HepG2 (cell line): ENCODE data around the gene ZSCAN2. TPM values are rescaled to one million over a fixed set of nuclear protein-coding genes. Genes with fewer than 3 reads are reported as not detected.

ENCODE experiments used
- ASH2L ChIP-seq: fragments of 300-600, 200-600 bp; sonication (generic); IDR thresholded peaks from 2 replicates; pipeline ENCODE4 v1.7.0; 2017; ENCODE audit warnings: low read depth, mild to moderate bottlenecking, moderate library complexity, mixed read lengths, low read length; ENCODE audit not compliant: insufficient read length
- CENPX ChIP-seq: sonication (generic); formaldehyde crosslinking; IDR thresholded peaks from 2 replicates; pipeline ENCODE4 v1.9.0; 2021; ENCODE audit warnings: mild to moderate bottlenecking, missing genetic modification reagents, moderate library complexity
- DNMT1 ChIP-seq: sonication (generic); formaldehyde crosslinking; IDR thresholded peaks from 2 replicates; pipeline ENCODE4 v1.5.1; 2020; ENCODE audit warnings: mild to moderate bottlenecking, missing genetic modification reagents
- ELF1 ChIP-seq: sonication (generic); formaldehyde crosslinking; IDR thresholded peaks from 2 replicates; pipeline ENCODE4 v1.4.0; 2020; ENCODE audit warnings: missing genetic modification reagents
- FOXJ3 ChIP-seq: sonication (generic); formaldehyde crosslinking; IDR thresholded peaks from 2 replicates; pipeline ENCODE4 v1.4.0; 2020; ENCODE audit warnings: missing genetic modification reagents, mild to moderate bottlenecking, borderline replicate concordance
- KAT7 ChIP-seq: IDR thresholded peaks from 2 replicates; pipeline ENCODE4 v1.6.1; 2018; ENCODE audit warnings: borderline replicate concordance, missing compliant biosample characterization
- SIX4 ChIP-seq: sonication (generic); formaldehyde crosslinking; IDR thresholded peaks from 2 replicates; pipeline ENCODE4 v1.4.0; 2020; ENCODE audit warnings: missing genetic modification reagents
- SKI ChIP-seq: fragments of 450-650 bp; IDR thresholded peaks from one replicate; pipeline ENCODE4 v1.6.1; 2018; ENCODE audit warnings: mild to moderate bottlenecking; ENCODE audit not compliant: partially characterized antibody
- SMAD9 ChIP-seq: sonication (generic); formaldehyde crosslinking; IDR thresholded peaks from 2 replicates; pipeline ENCODE4 v1.5.1; 2020; ENCODE audit warnings: mild to moderate bottlenecking, missing genetic modification reagents
- SP1 ChIP-seq, 2 experiments: fragments of 450-650 bp in 1 of 2; sonication (generic) in 1 of 2; formaldehyde crosslinking in 1 of 2; IDR thresholded peaks; 2 replicates each; pipeline versions ENCODE4 v1.4.0 to v1.6.1; 2016 to 2020; ENCODE audit warnings: missing genetic modification reagents in 1 of 2
- SPEN ChIP-seq: sonication (generic); formaldehyde crosslinking; IDR thresholded peaks from 2 replicates; pipeline ENCODE4 v1.5.1; 2020; ENCODE audit warnings: low read depth, mild to moderate bottlenecking, missing genetic modification reagents
- SRY ChIP-seq: sonication (generic); formaldehyde crosslinking; IDR thresholded peaks from 2 replicates; pipeline ENCODE4 v1.8.0; 2022; ENCODE audit warnings: mild to moderate bottlenecking, missing genetic modification reagents
- ZBTB3 ChIP-seq: sonication (generic); formaldehyde crosslinking; IDR thresholded peaks from 2 replicates; pipeline ENCODE4 v1.4.0; 2020; ENCODE audit warnings: low read depth, mild to moderate bottlenecking, moderate library complexity, missing genetic modification reagents, borderline replicate concordance
- ZBTB7B ChIP-seq: sonication (generic); formaldehyde crosslinking; IDR thresholded peaks from 2 replicates; pipeline ENCODE4 v1.4.0; 2020; ENCODE audit warnings: missing genetic modification reagents
- ZC3H13 ChIP-seq: sonication (generic); formaldehyde crosslinking; IDR thresholded peaks from 2 replicates; pipeline ENCODE4 v1.8.1; 2023; ENCODE audit warnings: mild to moderate bottlenecking, missing genetic modification reagents, moderate library complexity
- ZFAT ChIP-seq: sonication (generic); formaldehyde crosslinking; conservative IDR thresholded peaks from 2 replicates; pipeline ENCODE4 v1.8.1; 2023; ENCODE audit warnings: missing genetic modification reagents, inconsistent platforms
- ZFP90 ChIP-seq: sonication (generic); formaldehyde crosslinking; IDR thresholded peaks from 2 replicates; pipeline ENCODE4 v1.8.0; 2022; ENCODE audit warnings: missing genetic modification reagents, mild to moderate bottlenecking, inconsistent platforms, borderline replicate concordance
- ZFX ChIP-seq: sonication (generic); formaldehyde crosslinking; IDR thresholded peaks from 2 replicates; pipeline ENCODE4 v1.4.0; 2020; ENCODE audit warnings: mild to moderate bottlenecking, low read depth, missing genetic modification reagents, moderate library complexity
- ZNF180 ChIP-seq: sonication (generic); formaldehyde crosslinking; IDR thresholded peaks from 2 replicates; pipeline ENCODE4 v1.4.0; 2020; ENCODE audit warnings: low read depth, missing genetic modification reagents, borderline replicate concordance
- ZNF205 ChIP-seq: IDR thresholded peaks from 2 replicates; pipeline ENCODE4 v1.6.1; 2018; ENCODE audit warnings: missing biosample characterization, missing genetic modification reagents
- ZNF282 ChIP-seq: fragments of 450-650 bp; IDR thresholded peaks from 2 replicates; pipeline ENCODE4 v1.6.1; 2018; ENCODE audit not compliant: partially characterized antibody
- ZNF441 ChIP-seq: sonication (generic); formaldehyde crosslinking; IDR thresholded peaks from 2 replicates; pipeline ENCODE4 v1.7.0; 2021; ENCODE audit warnings: missing genetic modification reagents, borderline replicate concordance
- ZNF790 ChIP-seq: sonication (generic); formaldehyde crosslinking; IDR thresholded peaks from 2 replicates; pipeline ENCODE4 v1.8.0; 2022; ENCODE audit warnings: missing genetic modification reagents, mild to moderate bottlenecking, borderline replicate concordance
- ZSCAN9 ChIP-seq: IDR thresholded peaks from 2 replicates; pipeline ENCODE4 v1.6.1; 2016; ENCODE audit warnings: borderline replicate concordance
- polyA plus RNA-seq, 8 experiments: library from polyadenylated mRNA; depleted of rRNA in 3 of 8; stranded (reverse) in 7 of 8; unstranded in 1 of 8; fragments of >200 nt; fragmentation: Illumina TruSeq in 4 of 8; extraction: Trizol in 4 of 8; gene quantifications; 2 replicates each; pipeline versions ENCODE4 v1.2.1 to v1.2.3, GENCODE V29; 2011 to 2016; ENCODE audit warnings: low read depth in 4 of 8, missing spikeins in 1 of 8, mixed read lengths in 1 of 8; ENCODE audit not compliant: insufficient read depth in 1 of 8
- total RNA-seq, 5 experiments: library from RNA; depleted of rRNA; stranded (reverse); fragments of >200 nt; fragmentation: Illumina TruSeq; extraction: Trizol; gene quantifications; 2 replicates each; pipeline ENCODE4 v1.2.3, GENCODE V29; 2016; ENCODE audit warnings: low read depth in 1 of 5
- TF ChIP-seq, protein P1 (sequence below): sonication (generic); formaldehyde crosslinking; IDR thresholded peaks from 2 replicates; pipeline ENCODE4 v1.5.1; 2020; ENCODE audit warnings: missing genetic modification reagents, mild to moderate bottlenecking, borderline replicate concordance
- TF ChIP-seq, protein P2 (sequence below), 2 experiments: sonication (generic) in 1 of 2; formaldehyde crosslinking in 1 of 2; IDR thresholded peaks; 2 replicates each; pipeline versions ENCODE4 v1.5.1 to v1.6.1; 2011 to 2020; ENCODE audit warnings: borderline replicate concordance in 1 of 2, low read depth in 1 of 2, low read length in 1 of 2, mild to moderate bottlenecking in 1 of 2, missing genetic modification reagents in 1 of 2, moderate library complexity in 1 of 2

ZSCAN2 gene
- total and polyA plus RNA-seq, 2 of the 13 experiments (the other 11 are each of a cell fraction or from before 2014, with no cell fraction given), result 11.4 to 21.5 TPM

DNA sequence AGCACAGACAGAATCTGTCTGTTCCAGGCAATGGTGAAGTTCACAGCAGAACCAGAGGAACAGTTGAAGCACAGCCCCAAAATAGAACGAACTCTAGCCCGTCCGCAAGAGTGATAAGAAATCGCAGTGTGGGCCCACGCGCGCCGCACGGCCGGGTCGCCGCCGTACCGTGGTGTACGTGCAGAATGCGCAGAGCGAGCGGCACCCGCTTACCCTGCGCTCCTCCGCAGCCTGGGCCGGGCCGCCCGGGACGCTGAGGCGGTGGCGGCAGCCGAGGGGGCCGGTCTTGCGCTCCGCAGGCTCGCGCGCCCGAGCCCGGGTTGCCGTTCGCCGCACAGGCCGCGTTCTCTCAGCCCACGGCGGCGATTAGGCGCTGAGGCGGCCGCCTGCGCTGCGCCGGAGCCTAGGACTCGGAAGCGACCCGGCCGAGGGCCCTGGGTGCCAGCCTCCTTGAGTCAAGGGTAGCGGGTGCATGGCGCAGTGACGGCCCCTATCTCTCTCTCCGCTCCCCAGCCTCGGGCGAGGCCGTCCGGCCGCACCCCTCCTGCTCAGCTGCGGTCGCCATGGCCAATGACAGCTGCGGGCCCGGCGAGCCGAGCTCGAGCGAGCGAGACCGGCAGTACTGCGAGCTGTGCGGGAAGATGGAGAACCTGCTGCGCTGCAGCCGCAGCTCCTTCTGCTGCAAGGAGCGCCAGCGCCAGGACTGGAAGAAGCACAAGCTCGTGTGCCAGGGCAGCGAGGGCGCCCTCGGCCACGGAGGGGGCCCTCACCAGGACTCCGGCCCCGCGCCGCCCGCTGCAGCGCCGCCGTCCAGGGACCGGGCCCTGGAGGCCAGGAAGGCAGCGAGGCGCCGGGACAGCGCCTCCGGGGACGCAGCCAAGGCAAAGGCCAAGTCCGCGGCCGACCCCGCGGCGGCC, 32.8 kb downstream of the ZSCAN2 start (continued):
- TF ChIP-seq, protein P1, sequence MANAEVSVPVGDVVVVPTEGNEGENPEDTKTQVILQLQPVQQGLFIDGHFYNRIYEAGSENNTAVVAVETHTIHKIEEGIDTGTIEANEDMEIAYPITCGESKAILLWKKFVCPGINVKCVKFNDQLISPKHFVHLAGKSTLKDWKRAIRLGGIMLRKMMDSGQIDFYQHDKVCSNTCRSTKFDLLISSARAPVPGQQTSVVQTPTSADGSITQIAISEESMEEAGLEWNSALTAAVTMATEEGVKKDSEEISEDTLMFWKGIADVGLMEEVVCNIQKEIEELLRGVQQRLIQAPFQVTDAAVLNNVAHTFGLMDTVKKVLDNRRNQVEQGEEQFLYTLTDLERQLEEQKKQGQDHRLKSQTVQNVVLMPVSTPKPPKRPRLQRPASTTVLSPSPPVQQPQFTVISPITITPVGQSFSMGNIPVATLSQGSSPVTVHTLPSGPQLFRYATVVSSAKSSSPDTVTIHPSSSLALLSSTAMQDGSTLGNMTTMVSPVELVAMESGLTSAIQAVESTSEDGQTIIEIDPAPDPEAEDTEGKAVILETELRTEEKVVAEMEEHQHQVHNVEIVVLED, result no peak
- TF ChIP-seq ZNF205 (CRISPR knock-in tag) (no peak), SMAD9 (CRISPR knock-in tag) (no peak), ZFP90 (CRISPR knock-in tag) (0 out of 2 replicates have a peak, but pooled peaks have one; percentile 57), SKI (peak; percentile 5), CENPX (CRISPR knock-in tag) (no peak), SP1 (IDR thresholded peaks at IDR 0.05) (no peak), SP1 (CRISPR knock-in tag; IDR thresholded peaks at IDR 0.05) (no peak), DNMT1 (CRISPR knock-in tag) (no peak), ZNF790 (CRISPR knock-in tag) (peak; percentile 34; the same call in 1 of the 2 replicates), ASH2L (peak; percentile 73), ZBTB3 (CRISPR knock-in tag) (no peak), ZNF282 (no peak), ZBTB7B (0 out of 2 replicates have a peak, but pooled peaks have one; percentile 44), FOXJ3 (CRISPR knock-in tag) (no peak), ZNF441 (no peak), SPEN (CRISPR knock-in tag) (0 out of 2 replicates have a peak, but pooled peaks have one; percentile 33), ZSCAN9 (CRISPR knock-in tag) (peak; percentile 21; the same call in 1 of the 2 replicates), ZNF180 (no peak), ZFX (peak; percentile 82), SIX4 (CRISPR knock-in tag) (no peak), ELF1 (no peak), ZFAT (no peak; the same call in 1 of the 2 replicates), SRY (CRISPR knock-in tag) (peak; percentile 53; the same call in 1 of the 2 replicates), KAT7 (CRISPR knock-in tag) (0 out of 2 replicates have a peak, but pooled peaks have one; percentile 55), ZC3H13 (0 out of 2 replicates have a peak, but pooled peaks have one; percentile 51)
- TF ChIP-seq, protein P2, sequence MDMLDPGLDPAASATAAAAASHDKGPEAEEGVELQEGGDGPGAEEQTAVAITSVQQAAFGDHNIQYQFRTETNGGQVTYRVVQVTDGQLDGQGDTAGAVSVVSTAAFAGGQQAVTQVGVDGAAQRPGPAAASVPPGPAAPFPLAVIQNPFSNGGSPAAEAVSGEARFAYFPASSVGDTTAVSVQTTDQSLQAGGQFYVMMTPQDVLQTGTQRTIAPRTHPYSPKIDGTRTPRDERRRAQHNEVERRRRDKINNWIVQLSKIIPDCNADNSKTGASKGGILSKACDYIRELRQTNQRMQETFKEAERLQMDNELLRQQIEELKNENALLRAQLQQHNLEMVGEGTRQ (IDR thresholded peaks at IDR 0.05; ENCODE audit: low read depth, low read length), result no peak
- TF ChIP-seq, protein P2 (CRISPR knock-in tag; IDR thresholded peaks at IDR 0.05; ENCODE audit: borderline replicate concordance), result no peak
